Neuron (in vitro differentiated cells): ENCODE results near the gene SLC1A6.
"Not testable (repeated sequence)": the region's sequence is repeated elsewhere in the genome, so short reads cannot be mapped to it uniquely, and the experiment has no call there.

Experiments used
- H2AFZ ChIP-seq: one replicate; pipeline ENCODE4 v1.6.1; 2013; ENCODE audit warnings: low read depth, mild to moderate bottlenecking, inconsistent platforms, low read length, moderate library complexity
- H3K27me3 ChIP-seq: one replicate; pipeline ENCODE4 v1.6.1; 2013; ENCODE audit warnings: low read length; ENCODE audit not compliant: insufficient read depth
- H3K36me3 ChIP-seq: one replicate; pipeline ENCODE4 v1.6.1; 2013; ENCODE audit warnings: low read length; ENCODE audit not compliant: insufficient read depth
- H3K4me1 ChIP-seq: one replicate; pipeline ENCODE4 v1.6.1; 2013; ENCODE audit warnings: low read length; ENCODE audit not compliant: insufficient read depth
- H3K4me3 ChIP-seq: 2 replicates; pipeline ENCODE4 v1.5.1; 2013; ENCODE audit warnings: mild to moderate bottlenecking, low read length, moderate library complexity
- H3K9me3 ChIP-seq: one replicate; pipeline ENCODE4 v1.6.1; 2013; ENCODE audit warnings: low read length

Gene SLC1A6

GRCh38 chr19:14949876-14950275, 29.8 kb downstream of the SLC1A6 start:
- Histone ChIP-seq H3K36me3 (no peaks in the 10 kb centered on the region), H3K4me3 (no peak overlapping the region), H3K9me3 (no peaks in the 10 kb centered on the region), H3K27me3 (no peaks in the 10 kb centered on the region), H2AFZ (no peak overlapping the region), H3K4me1 (no peaks in the 10 kb centered on the region)

GRCh38 chr19:14949413-14949812, 30.3 kb downstream of the SLC1A6 start:
- not testable (repeated sequence) for H3K9me3 ChIP-seq, H2AFZ ChIP-seq, H3K27me3 ChIP-seq, H3K36me3 ChIP-seq, H3K4me1 ChIP-seq, H3K4me3 ChIP-seq

- H3K4me3 ChIP-seq: no peak overlapping the region
- no peaks in the 10 kb centered on the region for H3K4me1 ChIP-seq
These were observed 35.2 kb downstream of the SLC1A6 start for GRCh38 chr19:14944456-14944855.

GRCh38 chr19:14943601-14944000, 36.1 kb downstream of the SLC1A6 start:
- H2AFZ ChIP-seq: no peak overlapping the region
- H3K36me3 ChIP-seq: no peaks in the 10 kb centered on the region
- no peaks in the 10 kb centered on the region for H3K4me1 ChIP-seq
- no peaks in the 10 kb centered on the region for H3K27me3 ChIP-seq
- no peaks in the 10 kb centered on the region for H3K9me3 ChIP-seq
- H3K4me3 ChIP-seq: no peak overlapping the region

More at GRCh38 chr19:14944456-14944855, 35.2 kb downstream of the SLC1A6 start:
- H3K27me3 ChIP-seq: no peaks in the 10 kb centered on the region
- no peaks in the 10 kb centered on the region for H3K36me3 ChIP-seq
- no peak overlapping the region for H2AFZ ChIP-seq
- no peaks in the 10 kb centered on the region for H3K9me3 ChIP-seq

GRCh38 chr19:14941189-14941588, 38.5 kb downstream of the SLC1A6 start, which contains the start of gene OR7C2:
OR7C2 (plus strand) TSS chr19:14941489; CDS start chr19:14941489, 0 bp downstream.
- Histone ChIP-seq H3K4me3 (no peak within 1 kb of the TSS), H3K9me3 (no peaks in the 10 kb centered on the region), H3K27me3 (no peaks in the 10 kb centered on the region), H3K4me1 (no peaks in the 10 kb centered on the region), H2AFZ (no peak within 1 kb of the TSS), H3K36me3 (no peaks in the 10 kb centered on the region)

- no peaks in the 10 kb centered on the region for H3K9me3 ChIP-seq
- H2AFZ ChIP-seq: no peak overlapping the region
- no peaks in the 10 kb centered on the region for H3K27me3 ChIP-seq
- H3K36me3 ChIP-seq: no peaks in the 10 kb centered on the region
- H3K4me1 ChIP-seq: no peaks in the 10 kb centered on the region
- H3K4me3 ChIP-seq: no peak overlapping the region
These were observed 39.4 kb downstream of the SLC1A6 start for GRCh38 chr19:14940266-14940665.

- H3K9me3 ChIP-seq: no peaks in the 10 kb centered on the region
- peaks cover 2% of the 10 kb centered on the region for H3K27me3 ChIP-seq
- H3K4me3 ChIP-seq: no peak overlapping the region
- H2AFZ ChIP-seq: no peak overlapping the region
- H3K4me1 ChIP-seq: no peaks in the 10 kb centered on the region
- no peaks in the 10 kb centered on the region for H3K36me3 ChIP-seq
These were observed 46.2 kb downstream of the SLC1A6 start for GRCh38 chr19:14933506-14933905.

- no peak overlapping the region for H3K4me3 ChIP-seq
- no peaks in the 10 kb centered on the region for H3K9me3 ChIP-seq
- peaks cover 6% of the 10 kb centered on the region for H3K27me3 ChIP-seq
- no peak overlapping the region for H2AFZ ChIP-seq
- H3K36me3 ChIP-seq: no peaks in the 10 kb centered on the region
- no peaks in the 10 kb centered on the region for H3K4me1 ChIP-seq
These were observed 62.8 kb downstream of the SLC1A6 start for GRCh38 chr19:14916848-14917247.

- no peak overlapping the region for H2AFZ ChIP-seq
- H3K27me3 ChIP-seq: peaks cover 5% of the 10 kb centered on the region
- no peak overlapping the region for H3K4me3 ChIP-seq
- no peaks in the 10 kb centered on the region for H3K4me1 ChIP-seq
- H3K36me3 ChIP-seq: no peaks in the 10 kb centered on the region
- H3K9me3 ChIP-seq: no peaks in the 10 kb centered on the region
These were observed 64.5 kb downstream of the SLC1A6 start for GRCh38 chr19:14915116-14915515.

- Histone ChIP-seq H3K4me1 (no peaks in the 10 kb centered on the region), H3K4me3 (no peak overlapping the region), H3K36me3 (no peaks in the 10 kb centered on the region), H3K9me3 (no peaks in the 10 kb centered on the region), H3K27me3 (peaks cover 17% of the 10 kb centered on the region), H2AFZ (no peak overlapping the region)
These were observed 73.0 kb downstream of the SLC1A6 start for GRCh38 chr19:14906711-14907110.

- no peaks in the 10 kb centered on the region for H3K4me1 ChIP-seq
- H3K9me3 ChIP-seq: no peaks in the 10 kb centered on the region
- H3K4me3 ChIP-seq: no peak overlapping the region
- H3K27me3 ChIP-seq: peaks cover 14% of the 10 kb centered on the region
- H2AFZ ChIP-seq: no peak overlapping the region
- H3K36me3 ChIP-seq: no peaks in the 10 kb centered on the region
These were observed 77.9 kb downstream of the SLC1A6 start for GRCh38 chr19:14901675-14902260.
